Activated CD8-positive, alpha-beta memory T cell treated with anti-CD3 and anti-CD28 coated beads, Interleukin-2, amount 50 U/mL, for 1 hour (primary cell): Measurements from ENCODE around the gene DOCK1.

Source experiments
- DNase-seq: peaks from one replicate; pipeline ENCODE4 v3.0.0-alpha.2; 2020; ENCODE audit errors: extremely low read depth

Gene DOCK1

GRCh38 chr10:127399668-127400067 lies 494.4 kb downstream of the DOCK1 start:
- no peak for DNase-seq

GRCh38 chr10:127400216-127400615 lies 495.0 kb downstream of the DOCK1 start:
- no peak for DNase-seq

- no peak for DNase-seq
These were observed 497.6 kb downstream of the DOCK1 start for GRCh38 chr10:127402596-127403409.

GRCh38 chr10:127405221-127405620 lies 500.0 kb downstream of the DOCK1 start:
- DNase-seq = no peak

GRCh38 chr10:127406018-127406550 lies 500.9 kb downstream of the DOCK1 start:
- DNase-seq = no peak

- no peak for DNase-seq
These were observed 502.3 kb downstream of the DOCK1 start for GRCh38 chr10:127407551-127407950.

GRCh38 chr10:127408112-127408710 lies 503.0 kb downstream of the DOCK1 start:
- DNase-seq = no peak

GRCh38 chr10:127408733-127409132 lies 503.5 kb downstream of the DOCK1 start:
- no peak for DNase-seq

- DNase-seq = no peak
These were observed 504.8 kb downstream of the DOCK1 start for GRCh38 chr10:127410030-127410429.

GRCh38 chr10:127411062-127411461 lies 505.8 kb downstream of the DOCK1 start:
- DNase-seq = no peak

GRCh38 chr10:127413326-127413725 lies 508.1 kb downstream of the DOCK1 start:
- DNase-seq = no peak

- DNase-seq = no peak
These were observed 508.8 kb downstream of the DOCK1 start for GRCh38 chr10:127414024-127414423.

- DNase-seq = no peak
These were observed 509.9 kb downstream of the DOCK1 start for GRCh38 chr10:127415116-127415515.

GRCh38 chr10:127415901-127416581 lies 510.8 kb downstream of the DOCK1 start:
- DNase-seq = no peak

GRCh38 chr10:127417031-127417430 lies 511.8 kb downstream of the DOCK1 start:
- DNase-seq = no peak

- DNase-seq = no peak
These were observed 512.6 kb downstream of the DOCK1 start for GRCh38 chr10:127417686-127418401.

- no peak for DNase-seq
These were observed 513.4 kb downstream of the DOCK1 start for GRCh38 chr10:127418536-127419168.

- no peak for DNase-seq
These were observed 515.0 kb downstream of the DOCK1 start for GRCh38 chr10:127420138-127420684.

GRCh38 chr10:127423218-127423915 lies 518.1 kb downstream of the DOCK1 start:
- DNase-seq = no peak

GRCh38 chr10:127424594-127425264 lies 519.5 kb downstream of the DOCK1 start:
- no peak for DNase-seq
